AG04449 (cell line): ENCODE measurements around the gene ZFAND3.

Experiments
- CTCF ChIA-PET: fragments of 350-600 bp; formaldehyde crosslinking; extraction: SDS; loops from one replicate; lab custom pipeline; 2021; ENCODE audit warnings: antibody characterized with exemption; lab: Yijun Ruan, JAX
- POLR2A ChIA-PET: fragments of 400-600, 350-600 bp; formaldehyde crosslinking; extraction: SDS; loops from one replicate; lab custom pipeline; 2020; ENCODE audit warnings: antibody characterized with exemption, inconsistent platforms; lab: Yijun Ruan, JAX
- DNase-seq: peaks from one replicate; pipeline ENCODE4 v3.0.0-alpha.2; 2010; ENCODE audit warnings: low read depth, low spot score
- H3K4me3 ChIP-seq: 2 replicates; pipeline ENCODE4 v1.5.1; 2011; ENCODE audit warnings: low read depth, mild to moderate bottlenecking, control low read depth, low read length
- CTCF ChIP-seq: IDR thresholded peaks from one replicate; pipeline ENCODE4 v1.5.1; 2011; ENCODE audit warnings: mild to moderate bottlenecking, moderate library complexity, low read length, control low read depth, inconsistent platforms; ENCODE audit not compliant: insufficient read depth; ENCODE audit errors: missing control alignments

ZFAND3 gene

GRCh38 chr6:37838219-37838921 lies 18.8 kb downstream of the ZFAND3 start:
- no peak overlapping the region for H3K4me3 ChIP-seq
- CTCF ChIA-PET, result interaction anchor here (1.0 to 1.3 kb wide), 2 partner anchors 10 to 133 kb away, joined by 3 read pairs; no protein-coding TSS in a partner anchor
- DNase-seq, result no peak
- POLR2A ChIA-PET, result no interaction called here
- no peak for TF ChIP-seq CTCF

DNA sequence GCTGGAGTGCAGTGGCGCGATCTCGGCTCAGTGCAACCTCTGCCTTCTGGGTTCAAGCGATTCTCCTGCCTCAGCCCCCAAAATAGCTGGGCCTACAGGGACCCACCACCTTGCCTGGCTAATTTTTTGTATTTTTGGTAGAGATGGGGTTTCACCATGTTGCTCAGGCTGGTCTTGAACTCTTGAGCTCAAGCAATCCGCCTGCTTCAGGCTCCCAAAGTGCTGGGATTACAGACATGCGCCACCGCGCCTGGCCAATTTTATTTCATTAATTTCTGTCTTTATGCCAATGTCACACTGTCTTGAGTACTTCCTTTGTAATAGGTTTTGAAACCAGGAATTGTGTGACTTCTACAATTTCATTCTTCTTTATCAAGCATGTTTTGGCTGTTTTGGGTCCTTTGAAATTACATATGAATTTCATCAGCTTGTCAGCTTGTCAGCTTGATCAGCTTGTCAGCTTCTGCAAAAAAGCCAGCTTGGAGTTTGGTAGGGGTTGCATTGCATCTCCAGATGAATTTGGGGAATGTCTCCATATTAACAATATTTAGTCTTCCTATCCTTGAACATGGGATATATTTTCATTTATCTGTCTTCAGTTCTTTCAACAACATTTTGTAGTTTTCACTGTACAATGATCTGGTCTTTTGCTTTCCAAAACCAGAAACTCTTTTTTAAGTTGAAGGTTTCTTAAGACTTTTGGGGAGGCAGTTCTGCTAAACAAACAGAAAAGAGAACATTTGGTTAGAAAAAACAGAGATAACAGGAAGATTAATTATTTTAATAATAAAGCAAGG lies 20.8 kb downstream of the ZFAND3 start:
- no peak overlapping the region for H3K4me3 ChIP-seq
- ChIA-PET POLR2A (no interaction called here), CTCF (interaction anchor here (1.2 kb wide), 1 partner anchor 19 kb away, joined by 3 read pairs; no protein-coding TSS in a partner anchor)
- no peak for TF ChIP-seq CTCF
- no peak for DNase-seq

DNA sequence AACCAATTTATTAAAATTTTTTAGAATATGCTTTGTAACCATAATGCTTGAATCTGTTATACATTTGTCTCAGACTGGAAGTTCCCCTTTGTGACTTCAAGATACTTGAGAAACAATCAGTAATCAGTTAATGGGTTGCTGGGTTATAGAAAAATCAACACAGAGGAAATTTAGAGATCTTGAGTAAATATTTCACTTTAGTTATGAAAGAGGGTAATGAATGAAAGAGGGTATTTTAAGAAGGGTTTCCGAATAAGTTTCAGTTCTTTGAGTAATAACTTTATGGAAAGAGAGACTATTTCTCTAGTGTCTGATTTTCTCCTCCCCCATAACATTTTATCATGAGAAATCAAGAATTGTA lies 21.4 kb downstream of the ZFAND3 start:
- CTCF ChIA-PET, result interaction anchor here (1.2 kb wide), 1 partner anchor 19 kb away, joined by 3 read pairs; no protein-coding TSS in a partner anchor
- no peak for DNase-seq
- POLR2A ChIA-PET, result no interaction called here
- H3K4me3 ChIP-seq, result no peak overlapping the region
- no peak for TF ChIP-seq CTCF

GRCh38 chr6:37845026-37845911 lies 25.7 kb downstream of the ZFAND3 start:
- ChIA-PET CTCF (interaction anchor here (0.9 to 7.1 kb wide), 3 partner anchors 14 to 153 kb away, joined by 3 to 41 read pairs (median 3); no protein-coding TSS in a partner anchor), POLR2A (interaction anchor here (0.7 kb wide), 1 partner anchor 139 kb away, joined by 3 read pairs; no protein-coding TSS in a partner anchor)
- no peak overlapping the region for H3K4me3 ChIP-seq
- TF ChIP-seq CTCF, result no peak
- no peak for DNase-seq

- ChIA-PET POLR2A (no interaction called here), CTCF (interaction anchor here (0.9 to 7.1 kb wide), 3 partner anchors 14 to 154 kb away, joined by 3 to 41 read pairs (median 3); no protein-coding TSS in a partner anchor)
- no peak for TF ChIP-seq CTCF
- no peak overlapping the region for H3K4me3 ChIP-seq
- no peak for DNase-seq
These were observed 26.4 kb downstream of the ZFAND3 start for GRCh38 chr6:37845930-37846329.
